ENCODE data around the gene TMEM252. TPM values are rescaled to one million over a fixed set of nuclear protein-coding genes. Genes with fewer than 3 reads are reported as not detected.

TMEM252 gene
- total RNA-seq, 2 donors from 2014 or later = not detected

DNA sequence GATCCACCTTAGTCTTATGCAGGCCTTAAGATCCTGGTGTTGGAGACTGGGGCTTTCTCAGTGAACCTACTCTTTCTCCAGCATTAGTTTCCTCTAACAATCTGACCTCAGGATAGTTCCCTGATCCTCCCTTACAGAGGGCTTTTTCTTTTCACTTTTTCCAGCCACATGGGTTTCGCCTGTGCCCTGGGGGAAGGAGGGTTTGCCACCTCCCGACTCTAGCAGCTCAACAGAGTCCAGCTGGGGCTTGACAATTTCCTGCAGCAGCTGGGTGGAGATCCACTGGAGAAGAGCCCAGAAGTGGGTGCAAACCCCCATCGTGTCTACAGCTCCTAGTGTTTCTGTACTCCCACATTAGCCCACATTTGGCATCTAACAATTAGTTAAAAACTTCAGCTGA, 7.6 kb upstream of the TMEM252 start:
- peaks cover 7% of the 10 kb centered on the region for H3K4me1 Mint-ChIP-seq
- no peaks in the 10 kb centered on the region for H3K36me3 Mint-ChIP-seq (ENCODE audit: low read depth)
- peaks cover 19% of the 10 kb centered on the region for H3K27me3 ChIP-seq (ENCODE audit: control insufficient read depth, insufficient read depth, low read length, poor library complexity, severe bottlenecking)
- H3K4me3 ChIP-seq (ENCODE audit: low read length) = no peak overlapping the region
- peaks cover 43% of the 10 kb centered on the region for H3K27me3 Mint-ChIP-seq (ENCODE audit: insufficient read depth)
- TF ChIP-seq, protein P1, sequence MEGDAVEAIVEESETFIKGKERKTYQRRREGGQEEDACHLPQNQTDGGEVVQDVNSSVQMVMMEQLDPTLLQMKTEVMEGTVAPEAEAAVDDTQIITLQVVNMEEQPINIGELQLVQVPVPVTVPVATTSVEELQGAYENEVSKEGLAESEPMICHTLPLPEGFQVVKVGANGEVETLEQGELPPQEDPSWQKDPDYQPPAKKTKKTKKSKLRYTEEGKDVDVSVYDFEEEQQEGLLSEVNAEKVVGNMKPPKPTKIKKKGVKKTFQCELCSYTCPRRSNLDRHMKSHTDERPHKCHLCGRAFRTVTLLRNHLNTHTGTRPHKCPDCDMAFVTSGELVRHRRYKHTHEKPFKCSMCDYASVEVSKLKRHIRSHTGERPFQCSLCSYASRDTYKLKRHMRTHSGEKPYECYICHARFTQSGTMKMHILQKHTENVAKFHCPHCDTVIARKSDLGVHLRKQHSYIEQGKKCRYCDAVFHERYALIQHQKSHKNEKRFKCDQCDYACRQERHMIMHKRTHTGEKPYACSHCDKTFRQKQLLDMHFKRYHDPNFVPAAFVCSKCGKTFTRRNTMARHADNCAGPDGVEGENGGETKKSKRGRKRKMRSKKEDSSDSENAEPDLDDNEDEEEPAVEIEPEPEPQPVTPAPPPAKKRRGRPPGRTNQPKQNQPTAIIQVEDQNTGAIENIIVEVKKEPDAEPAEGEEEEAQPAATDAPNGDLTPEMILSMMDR (conservative IDR thresholded peaks at IDR 0.05) = no peak
- H3K27ac ChIP-seq (ENCODE audit: low read depth, low read length) = no peak overlapping the region
- 72% methylated on average over 3 of the region's 3 CpGs; no CpG with 5 or more reads in 1 of the 2 experiments for WGBS, 2 experiments (ENCODE audit: insufficient coverage in 1 of 2, insufficient read length in 1 of 2)
- H3K4me1 ChIP-seq (ENCODE audit: control insufficient read depth, insufficient read depth, low read length) = no peaks in the 10 kb centered on the region
- H3K36me3 ChIP-seq (ENCODE audit: control insufficient read depth, insufficient read depth, low read length) = no peaks in the 10 kb centered on the region
- H3K4me3 Mint-ChIP-seq = no peak overlapping the region
- H3K27ac Mint-ChIP-seq = no peak overlapping the region
- no peak overlapping the region for H3K9ac ChIP-seq (ENCODE audit: extremely low read depth, low read length, poor library complexity, severe bottlenecking)
- no peaks in the 10 kb centered on the region for H3K9me3 ChIP-seq (ENCODE audit: control insufficient read depth, low read length)
- H3K9me3 Mint-ChIP-seq = no peaks in the 10 kb centered on the region
- no peak for DNase-seq

DNA sequence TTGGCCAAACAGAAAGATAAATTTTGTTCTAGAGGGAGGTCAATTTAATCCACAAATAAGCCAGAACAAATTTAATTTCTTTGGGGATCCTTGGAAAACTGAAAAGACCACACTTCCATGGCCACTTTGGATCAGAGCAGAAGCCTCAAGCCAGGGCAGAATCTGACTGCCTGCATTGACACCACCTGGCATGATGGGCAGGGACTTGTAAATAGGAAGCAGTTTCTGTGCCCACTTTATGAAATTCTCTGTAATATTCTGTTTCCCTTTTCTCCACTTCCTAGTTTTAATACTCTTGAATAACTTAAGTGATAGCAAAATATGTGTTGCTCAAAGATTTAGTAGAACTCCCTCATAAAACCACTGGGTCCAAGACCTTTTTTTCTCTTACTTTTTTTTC, 6.7 kb upstream of the TMEM252 start:
- no peaks in the 10 kb centered on the region for H3K4me1 ChIP-seq (ENCODE audit: control insufficient read depth, insufficient read depth, low read length)
- no peak overlapping the region for H3K9ac ChIP-seq (ENCODE audit: extremely low read depth, low read length, poor library complexity, severe bottlenecking)
- H3K9me3 ChIP-seq (ENCODE audit: control insufficient read depth, low read length) = no peaks in the 10 kb centered on the region
- TF ChIP-seq, protein P1 (conservative IDR thresholded peaks at IDR 0.05) = no peak
- H3K27me3 ChIP-seq (ENCODE audit: control insufficient read depth, insufficient read depth, low read length, poor library complexity, severe bottlenecking) = peaks cover 27% of the 10 kb centered on the region
- Mint-ChIP-seq H3K4me1 (peaks cover 7% of the 10 kb centered on the region), H3K27ac (no peak overlapping the region), H3K36me3 (ENCODE audit: low read depth) (no peaks in the 10 kb centered on the region), H3K9me3 (no peaks in the 10 kb centered on the region), H3K27me3 (ENCODE audit: insufficient read depth) (peaks cover 48% of the 10 kb centered on the region), H3K4me3 (no peak overlapping the region)
- no peak overlapping the region for H3K27ac ChIP-seq (ENCODE audit: low read depth, low read length)
- H3K4me3 ChIP-seq (ENCODE audit: low read length) = no peak overlapping the region
- no peak for DNase-seq
- H3K36me3 ChIP-seq (ENCODE audit: control insufficient read depth, insufficient read depth, low read length) = no peaks in the 10 kb centered on the region

DNA sequence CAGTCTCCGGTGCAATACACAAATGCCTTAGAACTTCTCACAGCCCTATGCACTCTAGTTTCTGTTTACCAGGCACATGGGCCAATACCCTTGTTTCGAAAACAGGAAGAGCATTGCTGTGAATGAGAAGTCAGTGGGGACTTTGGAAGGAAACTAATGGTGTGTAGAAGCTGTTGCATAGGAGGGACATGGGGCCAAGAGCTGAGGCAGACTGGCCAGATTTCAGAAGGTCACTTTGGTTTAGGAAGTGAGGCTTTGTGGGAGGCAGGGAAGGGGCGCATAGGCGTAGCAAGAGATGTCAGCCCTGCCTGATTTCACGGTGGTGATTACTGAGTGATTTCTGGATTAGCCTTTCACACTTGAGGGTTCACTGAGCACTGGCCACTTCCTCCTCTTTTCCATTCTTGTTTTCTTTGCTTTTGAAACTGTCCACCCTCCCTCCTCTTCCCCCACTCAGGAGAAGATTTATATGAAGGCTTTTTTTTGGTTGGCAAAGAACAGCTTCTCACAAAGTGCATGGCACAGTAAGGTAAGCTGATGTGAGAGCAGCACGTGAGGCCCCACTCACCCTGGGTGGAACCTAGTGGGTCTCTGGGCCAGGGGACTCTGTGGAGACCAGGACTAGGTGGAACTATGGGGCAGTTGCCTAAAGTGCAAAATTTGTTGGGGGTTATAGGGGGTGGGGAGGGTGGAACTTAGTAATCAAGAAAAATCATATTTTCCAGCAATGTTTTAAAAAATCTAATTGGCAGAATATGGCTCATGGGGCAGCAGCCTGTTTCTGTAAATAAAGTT, 6.1 kb upstream of the TMEM252 start:
- H3K27ac Mint-ChIP-seq = no peak overlapping the region
- no peak overlapping the region for H3K9ac ChIP-seq (ENCODE audit: extremely low read depth, low read length, poor library complexity, severe bottlenecking)
- no peaks in the 10 kb centered on the region for H3K36me3 ChIP-seq (ENCODE audit: control insufficient read depth, insufficient read depth, low read length)
- H3K9me3 ChIP-seq (ENCODE audit: control insufficient read depth, low read length) = no peaks in the 10 kb centered on the region
- H3K4me3 Mint-ChIP-seq = no peak overlapping the region
- no peaks in the 10 kb centered on the region for H3K36me3 Mint-ChIP-seq (ENCODE audit: low read depth)
- peaks cover 7% of the 10 kb centered on the region for H3K4me1 Mint-ChIP-seq
- H3K27me3 Mint-ChIP-seq (ENCODE audit: insufficient read depth) = peaks cover 51% of the 10 kb centered on the region
- H3K4me1 ChIP-seq (ENCODE audit: control insufficient read depth, insufficient read depth, low read length) = no peaks in the 10 kb centered on the region
- TF ChIP-seq, protein P1 (conservative IDR thresholded peaks at IDR 0.05) = no peak
- no peak overlapping the region for H3K27ac ChIP-seq (ENCODE audit: low read depth, low read length)
- no peak for DNase-seq
- no peaks in the 10 kb centered on the region for H3K9me3 Mint-ChIP-seq
- H3K27me3 ChIP-seq (ENCODE audit: control insufficient read depth, insufficient read depth, low read length, poor library complexity, severe bottlenecking) = peaks cover 33% of the 10 kb centered on the region
- WGBS, 2 experiments (ENCODE audit: insufficient coverage in 1 of 2, insufficient read length in 1 of 2) = 93 to 96% methylated on average over 4 to 6 of the region's 6 CpGs
- no peak overlapping the region for H3K4me3 ChIP-seq (ENCODE audit: low read length)
